Measurements from ENCODE around the gene SLC17A9.

DNA sequence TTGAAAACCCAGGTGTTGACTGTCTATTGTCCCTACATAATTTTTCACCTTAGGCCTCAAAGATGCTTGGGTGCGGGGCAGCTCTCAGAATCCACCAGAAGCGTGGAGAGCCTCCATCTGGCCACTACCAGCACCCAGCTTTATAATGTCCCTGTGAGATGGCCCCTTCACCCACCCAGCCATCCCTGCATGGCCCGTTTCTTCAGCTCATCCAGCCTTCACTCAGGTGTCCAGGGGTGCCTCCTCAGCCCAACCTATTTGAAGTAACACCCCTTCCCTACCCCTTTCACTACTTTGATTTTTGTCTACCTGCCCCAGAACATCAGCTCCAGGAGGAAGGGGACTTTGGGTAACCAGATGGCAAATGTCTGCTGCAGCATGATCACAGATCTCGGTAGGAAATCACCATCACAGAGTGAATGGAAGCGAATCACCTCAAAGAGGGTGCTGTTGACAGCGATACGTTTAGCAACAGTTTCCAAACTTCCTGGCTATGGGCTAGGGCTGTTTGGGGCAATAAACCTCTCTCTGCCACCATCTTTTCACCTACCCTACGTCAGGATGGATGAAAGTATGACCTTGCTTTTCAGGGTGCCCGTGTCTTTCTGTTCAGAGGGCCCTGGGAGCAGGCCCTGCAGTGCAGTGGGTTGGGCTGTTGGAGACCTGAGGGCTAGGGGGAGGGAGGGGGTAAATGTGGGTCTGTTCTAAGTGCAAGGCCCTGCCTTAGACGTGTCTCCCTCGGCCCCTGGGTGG, 1.2 kb upstream of the SLC17A9 start:
- TF ChIP-seq, protein P1, sequence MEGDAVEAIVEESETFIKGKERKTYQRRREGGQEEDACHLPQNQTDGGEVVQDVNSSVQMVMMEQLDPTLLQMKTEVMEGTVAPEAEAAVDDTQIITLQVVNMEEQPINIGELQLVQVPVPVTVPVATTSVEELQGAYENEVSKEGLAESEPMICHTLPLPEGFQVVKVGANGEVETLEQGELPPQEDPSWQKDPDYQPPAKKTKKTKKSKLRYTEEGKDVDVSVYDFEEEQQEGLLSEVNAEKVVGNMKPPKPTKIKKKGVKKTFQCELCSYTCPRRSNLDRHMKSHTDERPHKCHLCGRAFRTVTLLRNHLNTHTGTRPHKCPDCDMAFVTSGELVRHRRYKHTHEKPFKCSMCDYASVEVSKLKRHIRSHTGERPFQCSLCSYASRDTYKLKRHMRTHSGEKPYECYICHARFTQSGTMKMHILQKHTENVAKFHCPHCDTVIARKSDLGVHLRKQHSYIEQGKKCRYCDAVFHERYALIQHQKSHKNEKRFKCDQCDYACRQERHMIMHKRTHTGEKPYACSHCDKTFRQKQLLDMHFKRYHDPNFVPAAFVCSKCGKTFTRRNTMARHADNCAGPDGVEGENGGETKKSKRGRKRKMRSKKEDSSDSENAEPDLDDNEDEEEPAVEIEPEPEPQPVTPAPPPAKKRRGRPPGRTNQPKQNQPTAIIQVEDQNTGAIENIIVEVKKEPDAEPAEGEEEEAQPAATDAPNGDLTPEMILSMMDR (IDR thresholded peaks at IDR 0.05), result no peak
- TF ChIP-seq POLR2A (IDR thresholded peaks at IDR 0.05), result no peak

All from esophagus squamous epithelium (tissue), 4 donors.